HepG2 (cell line): Measurements from ENCODE around the gene MTCL1.

Experiments
- JUN ChIP-seq: sonication (generic); formaldehyde crosslinking; IDR thresholded peaks from 2 replicates; pipeline ENCODE4 v1.4.0; 2020; ENCODE audit warnings: mild to moderate bottlenecking, missing genetic modification reagents
- SP5 ChIP-seq: IDR thresholded peaks from 2 replicates; pipeline ENCODE4 v1.6.1; 2016; ENCODE audit warnings: low read depth, borderline replicate concordance

GRCh38 chr18:8661754-8662559 lies 43.4 kb upstream of the MTCL1 start:
- TF ChIP-seq SP5 (CRISPR knock-in tag) (no peak), JUN (no peak)
